Stimulated activated CD4-positive, alpha-beta T cell treated with anti-CD3 and anti-CD28 coated beads, Interleukin-1b, Interleukin-23, amount 100 ng/mL, for 48 hours (primary cell): Measurements from ENCODE around the gene UBE2E1.
"Not testable (repeated sequence)": the region's sequence is repeated elsewhere in the genome, so short reads cannot be mapped to it uniquely, and the experiment has no call there.

Experiments
- DNase-seq: peaks from one replicate; pipeline ENCODE4 v3.0.0-alpha.2; 2020

The UBE2E1 gene

GRCh38 chr3:23886311-23886710 is 80.6 kb downstream of the UBE2E1 start:
- DNase-seq, result no peak

GRCh38 chr3:23888617-23889228 is 83.0 kb downstream of the UBE2E1 start:
- DNase-seq, result no peak

GRCh38 chr3:23889386-23889785 is 83.6 kb downstream of the UBE2E1 start:
- no peak for DNase-seq

- no peak for DNase-seq
Measured at GRCh38 chr3:23889950-23890349, 84.2 kb downstream of the UBE2E1 start.

- no peak for DNase-seq
Measured at GRCh38 chr3:23894254-23895061, 88.7 kb downstream of the UBE2E1 start.

GRCh38 chr3:23895181-23895580 is 89.4 kb downstream of the UBE2E1 start:
- DNase-seq, result no peak

GRCh38 chr3:23900744-23901143 is 95.0 kb downstream of the UBE2E1 start:
- no peak for DNase-seq

- DNase-seq, result no peak
Measured at GRCh38 chr3:23904545-23904944, 98.8 kb downstream of the UBE2E1 start.

- DNase-seq, result no peak
Measured at GRCh38 chr3:23909341-23909740, 103.6 kb downstream of the UBE2E1 start.

GRCh38 chr3:23911397-23911796 is 105.6 kb downstream of the UBE2E1 start:
- DNase-seq, result no peak

- DNase-seq, result not testable (repeated sequence)
Measured at GRCh38 chr3:23912335-23912734, 106.6 kb downstream of the UBE2E1 start.

GRCh38 chr3:23913182-23913581 is 107.4 kb downstream of the UBE2E1 start:
- DNase-seq, result no peak

GRCh38 chr3:23913873-23914743 is 108.4 kb downstream of the UBE2E1 start:
- DNase-seq, result no peak

- no peak for DNase-seq
Measured at GRCh38 chr3:23915537-23916108, 109.9 kb downstream of the UBE2E1 start.

GRCh38 chr3:23916152-23916885 is 110.6 kb downstream of the UBE2E1 start:
- DNase-seq, result no peak

GRCh38 chr3:23916886-23917678 is 111.3 kb downstream of the UBE2E1 start, which contains the start of the genes NKIRAS1 and RPL15:
Gene NKIRAS1, minus strand, starts transcription at chr3:23916990. Its CDS starts 6,086 bp downstream, at chr3:23910904.
Gene RPL15, plus strand, starts transcription at chr3:23917132. Its CDS starts 728 bp downstream, at chr3:23917860.
- peak; percentile 98 for DNase-seq

- not testable (repeated sequence) for DNase-seq
Measured at GRCh38 chr3:23917679-23918303, 112.0 kb downstream of the UBE2E1 start.

- not testable (repeated sequence) for DNase-seq
Measured at GRCh38 chr3:23918331-23918730, 112.6 kb downstream of the UBE2E1 start.

GRCh38 chr3:23919628-23920027 is 113.9 kb downstream of the UBE2E1 start:
- DNase-seq, result no peak

- DNase-seq, result no peak
Measured at GRCh38 chr3:23920151-23920655, 114.4 kb downstream of the UBE2E1 start.
